MM.1S (cell line): ENCODE results near the gene EEPD1.

ENCODE experiments used
- DNase-seq: peaks from one replicate; pipeline ENCODE4 v3.0.0-alpha.2; 2015
- H2AFZ ChIP-seq: fragments of 300-600 bp; sonication (generic); 2 replicates; pipeline ENCODE4 v1.6.0; 2016; ENCODE audit warnings: antibody characterized with exemption, low read length
- H3F3A ChIP-seq: fragments of 300-600 bp; sonication (generic); 2 replicates; pipeline ENCODE4 v1.6.1; 2016; ENCODE audit warnings: mild to moderate bottlenecking, antibody characterized with exemption, low read length, moderate library complexity, mixed read lengths; ENCODE audit not compliant: insufficient read depth
- H3K27ac ChIP-seq: fragments of 300-600 bp; sonication (generic); 2 replicates; pipeline ENCODE4 v1.5.1; 2016; ENCODE audit warnings: mild to moderate bottlenecking, low read length
- H3K27me3 ChIP-seq: fragments of 300-600 bp; sonication (generic); replicated peaks from 2 replicates; pipeline ENCODE4 v1.6.0; 2016; ENCODE audit warnings: low read length; ENCODE audit not compliant: insufficient read depth
- H3K36me3 ChIP-seq: fragments of 300-600 bp; sonication (generic); replicated peaks from 2 replicates; pipeline ENCODE4 v1.6.1; 2016; ENCODE audit warnings: mild to moderate bottlenecking, low read length, mixed read lengths; ENCODE audit not compliant: insufficient read depth
- H3K4me1 ChIP-seq: fragments of 300-600 bp; sonication (generic); 2 replicates; pipeline ENCODE4 v1.6.1; 2016; ENCODE audit warnings: low read length, mixed read lengths
- H3K4me2 ChIP-seq: fragments of 300-600 bp; sonication (generic); 2 replicates; pipeline ENCODE4 v1.6.0; 2016; ENCODE audit warnings: low read depth, low read length
- H3K4me3 ChIP-seq: fragments of 300-600 bp; sonication (generic); 2 replicates; pipeline ENCODE4 v1.5.1; 2016; ENCODE audit warnings: low read length, mixed read lengths
- H3K79me2 ChIP-seq: fragments of 300-600 bp; sonication (generic); 2 replicates; pipeline ENCODE4 v1.6.1; 2016; ENCODE audit warnings: mixed run types, low read length, mixed read lengths
- H3K9ac ChIP-seq: fragments of 300-600 bp; sonication (generic); 2 replicates; pipeline ENCODE4 v1.6.1; 2016; ENCODE audit warnings: low read length, mixed read lengths
- H3K9me2 ChIP-seq: fragments of 300-600 bp; sonication (generic); replicated peaks from 2 replicates; pipeline ENCODE4 v1.6.1; 2016; ENCODE audit warnings: mild to moderate bottlenecking, low read length, mixed read lengths; ENCODE audit not compliant: insufficient read depth
- H3K9me3 ChIP-seq: fragments of 300-600 bp; sonication (generic); replicated peaks from 2 replicates; pipeline ENCODE4 v1.6.1; 2016; ENCODE audit warnings: mild to moderate bottlenecking, low read length, mixed read lengths; ENCODE audit not compliant: insufficient read depth
- H4K20me1 ChIP-seq: fragments of 300-600 bp; sonication (generic); 2 replicates; pipeline ENCODE4 v1.6.1; 2016; ENCODE audit warnings: mild to moderate bottlenecking, low read length, moderate library complexity, mixed read lengths; ENCODE audit not compliant: insufficient read depth
- CTCF ChIP-seq: fragments of 300-600 bp; sonication (generic); IDR thresholded peaks from 2 replicates; pipeline ENCODE4 v1.5.1; 2016; ENCODE audit warnings: antibody characterized with exemption, low read length, mixed read lengths
- EZH2 ChIP-seq: fragments of 300-600 bp; sonication (generic); optimal IDR thresholded peaks from 2 replicates; pipeline ENCODE3; 2017; ENCODE audit warnings: low read depth, mild to moderate bottlenecking, antibody characterized with exemption, low read length, mixed read lengths
- EZH2phosphoT487 ChIP-seq: fragments of 300-600 bp; sonication (generic); IDR thresholded peaks from 2 replicates; pipeline ENCODE4 v1.6.1; 2018; ENCODE audit warnings: antibody characterized with exemption, low read length

The EEPD1 gene

DNA sequence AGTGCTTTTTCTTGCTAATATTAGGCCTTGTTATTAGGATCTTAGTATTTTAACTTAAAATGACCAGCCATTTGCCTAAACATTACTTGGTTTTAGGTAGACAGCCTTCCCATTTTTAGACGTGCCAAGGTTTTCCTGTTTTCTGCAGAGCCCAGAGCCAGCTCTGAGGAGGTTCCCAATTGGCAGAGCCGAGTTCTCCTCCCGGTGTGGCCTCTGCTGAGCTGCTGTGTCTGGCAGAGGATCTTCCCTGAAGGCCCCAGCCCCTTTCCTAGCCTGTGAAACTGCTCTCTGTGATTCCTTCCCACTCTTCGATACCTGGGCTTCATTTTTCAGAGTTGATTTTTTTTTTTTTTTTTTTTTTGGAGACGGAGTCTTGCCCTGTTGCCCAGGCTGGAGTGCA lies 91.4 kb downstream of the EEPD1 start:
- Histone ChIP-seq H3K79me2 (no peaks in the 10 kb centered on the region), H3K9ac (no peak overlapping the region), H3K4me2 (no peak overlapping the region), H3F3A (no peaks in the 10 kb centered on the region), H3K9me2 (no peaks in the 10 kb centered on the region), H3K4me3 (no peak overlapping the region), H4K20me1 (no peaks in the 10 kb centered on the region), H3K27ac (no peak overlapping the region), H3K27me3 (no peaks in the 10 kb centered on the region), H3K9me3 (no peaks in the 10 kb centered on the region), H3K36me3 (no peaks in the 10 kb centered on the region), H3K4me1 (no peaks in the 10 kb centered on the region), H2AFZ (no peak overlapping the region)
- DNase-seq = no peak
- TF ChIP-seq EZH2 = no peak
- TF ChIP-seq EZH2phosphoT487 = no peak
- TF ChIP-seq CTCF = no peak

DNA sequence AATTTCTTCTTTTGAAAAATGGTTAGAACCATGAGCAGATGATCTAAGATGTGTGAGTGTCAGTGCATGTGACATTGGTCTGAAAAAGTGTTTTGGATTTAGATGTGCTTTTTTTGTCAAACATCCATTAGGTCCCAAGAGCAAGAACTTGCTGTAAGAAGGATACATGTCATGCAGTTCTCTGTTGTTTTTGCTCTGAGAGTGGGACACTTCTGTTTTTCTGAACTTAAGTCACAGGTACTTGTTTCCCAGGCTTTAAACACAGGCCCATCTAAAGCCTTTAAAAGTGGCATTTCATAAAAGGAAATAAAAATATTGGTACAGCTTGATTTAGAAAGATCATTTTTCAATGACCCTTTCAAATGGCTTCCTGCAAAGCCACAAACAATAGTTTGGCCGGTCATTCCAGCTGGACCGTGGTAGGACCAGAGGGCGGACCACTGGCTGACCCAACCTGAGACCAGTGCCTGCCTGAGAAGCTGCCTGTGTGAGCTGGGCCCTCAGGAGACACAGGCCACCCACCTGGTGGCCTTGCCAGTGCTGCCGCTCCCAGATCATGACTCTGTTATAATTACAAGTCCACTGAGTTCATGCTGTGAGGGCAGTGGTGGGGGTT lies 92.7 kb downstream of the EEPD1 start:
- Histone ChIP-seq H3K9ac (no peak overlapping the region), H3K4me2 (no peak overlapping the region), H3K79me2 (no peaks in the 10 kb centered on the region)

GRCh38 chr7:36249091-36249490 lies 96.0 kb downstream of the EEPD1 start:
- no peak overlapping the region for H3K9ac ChIP-seq
- no peak overlapping the region for H3K4me3 ChIP-seq
- H4K20me1 ChIP-seq = no peaks in the 10 kb centered on the region
- no peaks in the 10 kb centered on the region for H3K79me2 ChIP-seq
- no peak overlapping the region for H3K27ac ChIP-seq
- DNase-seq = no peak
- H3K36me3 ChIP-seq = no peaks in the 10 kb centered on the region
- no peaks in the 10 kb centered on the region for H3F3A ChIP-seq
- H3K4me1 ChIP-seq = no peaks in the 10 kb centered on the region
- H3K9me2 ChIP-seq = no peaks in the 10 kb centered on the region
- H3K4me2 ChIP-seq = no peak overlapping the region
- no peak for TF ChIP-seq EZH2phosphoT487
- TF ChIP-seq EZH2 = no peak
- no peak for TF ChIP-seq CTCF
- no peaks in the 10 kb centered on the region for H3K9me3 ChIP-seq
- no peak overlapping the region for H2AFZ ChIP-seq
- H3K27me3 ChIP-seq = no peaks in the 10 kb centered on the region

More for the DNA sequence above, 92.7 kb downstream of the EEPD1 start:
- Histone ChIP-seq H3K27ac (no peak overlapping the region), H3K27me3 (no peaks in the 10 kb centered on the region), H3K9me3 (no peaks in the 10 kb centered on the region), H3F3A (no peaks in the 10 kb centered on the region), H3K9me2 (no peaks in the 10 kb centered on the region), H2AFZ (no peak overlapping the region), H3K4me1 (no peaks in the 10 kb centered on the region), H4K20me1 (no peaks in the 10 kb centered on the region), H3K4me3 (no peak overlapping the region), H3K36me3 (no peaks in the 10 kb centered on the region)
- TF ChIP-seq EZH2 (no peak), CTCF (no peak)
- no peak for DNase-seq
